Eye (tissue), 1 donor: ENCODE results near the gene SLC25A42.
"Not testable (repeated sequence)": the region's sequence is repeated elsewhere in the genome, so short reads cannot be mapped to it uniquely, and the experiment has no call there.

Experiments
- DNase-seq: peaks from one replicate; pipeline ENCODE4 v3.0.0-alpha.2; 2015

SLC25A42 gene, protein sequence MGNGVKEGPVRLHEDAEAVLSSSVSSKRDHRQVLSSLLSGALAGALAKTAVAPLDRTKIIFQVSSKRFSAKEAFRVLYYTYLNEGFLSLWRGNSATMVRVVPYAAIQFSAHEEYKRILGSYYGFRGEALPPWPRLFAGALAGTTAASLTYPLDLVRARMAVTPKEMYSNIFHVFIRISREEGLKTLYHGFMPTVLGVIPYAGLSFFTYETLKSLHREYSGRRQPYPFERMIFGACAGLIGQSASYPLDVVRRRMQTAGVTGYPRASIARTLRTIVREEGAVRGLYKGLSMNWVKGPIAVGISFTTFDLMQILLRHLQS

GRCh38 chr19:19063183-19064097 is at the start of gene SLC25A42:
Gene SLC25A42, plus strand, starts transcription at chr19:19063994. Its CDS starts 32,131 bp downstream, at chr19:19096125.
- peak; percentile 100 for DNase-seq

DNA sequence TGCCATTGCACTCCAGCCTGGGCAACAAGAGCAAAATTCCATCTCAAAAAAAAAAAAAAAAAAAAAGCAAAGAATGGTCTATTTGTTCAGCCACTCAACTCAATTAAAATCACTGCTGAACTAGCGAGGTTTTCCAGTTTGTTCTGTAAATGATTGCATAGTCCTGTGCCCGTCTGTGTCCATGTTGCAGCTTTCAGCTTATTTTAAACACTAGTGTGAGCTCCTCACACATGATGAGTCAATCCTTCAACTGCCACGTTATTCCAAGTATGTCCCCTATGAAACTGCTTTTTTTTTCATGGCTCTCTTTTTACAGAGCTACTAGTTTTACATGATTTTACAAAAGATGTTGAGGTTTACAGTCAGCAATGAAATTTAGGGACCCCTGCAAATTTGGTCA is 42.7 kb upstream of the SLC25A42 start:
- no peak for DNase-seq

GRCh38 chr19:19022380-19022961 is 41.3 kb upstream of the SLC25A42 start:
- no peak for DNase-seq

- DNase-seq, result not testable (repeated sequence)
These were observed 40.4 kb upstream of the SLC25A42 start for GRCh38 chr19:19023376-19023775.

- DNase-seq, result no peak
These were observed 37.9 kb upstream of the SLC25A42 start for GRCh38 chr19:19025861-19026260.

- DNase-seq, result peak; percentile 8
These were observed 37.4 kb upstream of the SLC25A42 start for GRCh38 chr19:19026299-19026971.

- no peak for DNase-seq
These were observed 36.6 kb upstream of the SLC25A42 start for GRCh38 chr19:19027228-19027627.

GRCh38 chr19:19028526-19028925 is 35.3 kb upstream of the SLC25A42 start:
- DNase-seq, result no peak

DNA sequence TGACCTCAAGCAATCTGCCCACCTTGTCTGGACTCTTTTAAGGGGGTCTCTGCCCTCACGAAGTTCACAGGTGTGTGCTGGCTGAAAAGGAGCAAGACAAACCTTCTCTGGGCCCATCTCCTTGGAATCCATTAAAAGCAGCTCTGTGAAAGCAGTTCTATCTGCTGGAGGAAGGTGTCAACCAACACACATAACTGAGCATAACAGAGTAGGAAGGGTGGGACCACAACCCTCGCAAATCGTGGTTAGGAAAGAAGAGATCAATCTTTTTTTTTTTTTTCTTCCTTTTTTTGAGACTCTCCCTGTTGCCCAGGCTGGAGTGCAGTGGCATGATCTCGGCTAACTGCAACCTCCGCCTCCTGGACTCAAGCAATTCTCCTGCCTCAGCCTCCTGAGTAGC is 31.9 kb upstream of the SLC25A42 start:
- DNase-seq, result no peak

DNA sequence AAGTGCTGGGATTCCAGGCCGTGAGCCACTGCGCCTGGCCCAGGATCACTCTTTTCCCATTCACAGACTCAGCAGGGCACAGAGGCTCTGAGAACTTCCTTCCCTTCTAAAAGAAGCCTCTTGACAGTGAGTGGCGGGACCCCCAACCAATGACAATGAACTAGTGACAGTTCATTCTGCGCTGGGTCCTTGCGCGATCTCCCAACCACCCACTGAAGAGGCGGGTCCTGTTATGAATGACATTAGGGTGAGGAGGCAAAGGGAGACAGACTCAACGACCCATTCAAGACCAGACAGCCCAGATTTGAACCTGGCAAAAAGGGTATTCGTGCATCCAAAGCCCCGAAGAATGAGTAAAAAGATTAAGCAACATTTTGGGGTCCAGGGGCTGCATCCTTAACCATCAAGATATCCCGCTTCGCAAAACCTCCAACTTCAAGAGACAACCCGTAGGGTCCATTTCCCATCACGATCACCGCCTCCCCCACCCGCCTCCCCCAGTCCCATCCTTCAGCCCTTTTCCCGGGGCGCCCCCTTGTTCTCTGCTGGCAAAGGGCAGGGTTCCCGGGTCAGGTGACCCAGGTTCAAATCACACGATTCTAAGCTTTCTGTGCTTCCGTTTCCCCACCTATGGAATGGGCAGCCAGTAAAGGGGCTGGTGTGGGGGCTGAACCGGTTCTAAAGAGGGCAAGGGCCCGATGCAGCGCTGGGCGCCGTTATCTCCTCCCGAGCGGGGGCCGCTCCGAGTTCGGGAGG is 31.2 kb upstream of the SLC25A42 start:
- DNase-seq, result peak; percentile 97

DNA sequence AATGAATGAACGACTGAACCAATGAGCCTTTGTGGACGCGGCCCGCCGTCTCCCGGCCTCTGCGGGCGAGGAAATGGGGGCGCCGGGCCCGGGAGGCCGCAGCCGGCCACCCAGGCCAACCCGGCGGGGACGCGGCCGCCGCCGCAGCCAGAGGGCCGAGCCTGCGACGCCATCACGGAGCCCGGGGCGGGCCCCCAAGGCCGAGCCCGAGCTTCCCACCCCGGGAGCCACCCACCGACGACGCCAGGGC is 30.7 kb upstream of the SLC25A42 start:
- DNase-seq, result no peak

DNA sequence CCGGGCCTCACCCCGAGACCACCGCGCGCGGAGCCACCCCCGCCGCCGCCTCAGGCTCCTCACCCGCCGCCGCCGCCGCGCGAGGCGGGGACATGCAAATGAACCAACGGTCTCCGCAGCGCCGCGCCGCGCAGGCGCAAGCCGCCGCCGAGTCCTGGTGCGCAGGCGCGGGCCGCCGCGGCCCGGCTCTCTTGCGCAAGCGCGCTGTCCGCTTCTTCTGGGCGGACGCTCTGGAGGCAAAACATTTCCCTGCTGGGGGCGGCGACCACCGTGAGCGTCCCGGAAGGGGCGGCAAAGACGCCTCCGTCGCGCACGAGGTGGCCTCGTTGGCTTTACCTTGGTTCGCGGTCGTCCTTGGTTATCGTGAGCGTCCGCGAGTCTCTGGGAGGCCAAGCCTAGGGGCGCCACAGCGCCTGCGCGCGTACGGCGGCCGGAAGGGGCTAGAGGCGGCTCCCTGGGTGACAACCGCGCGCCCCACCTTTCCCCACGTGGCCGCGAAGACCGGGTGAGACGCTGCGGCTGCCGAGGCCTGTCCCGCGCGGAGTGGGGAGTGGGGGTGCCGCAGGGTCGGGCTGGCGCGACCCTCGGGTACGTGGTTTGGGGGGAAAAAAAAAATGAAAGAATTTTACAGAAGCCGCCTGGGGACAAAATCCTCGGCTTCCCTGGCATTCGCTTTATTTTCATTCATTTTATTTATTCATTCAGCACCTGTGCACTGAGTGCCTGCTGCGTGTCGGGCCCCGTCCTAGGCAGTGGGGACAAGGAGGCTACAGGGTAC is 30.2 kb upstream of the SLC25A42 start, which contains the start of the genes ARMC6 and SUGP2:
Gene ARMC6, plus strand, starts transcription at position 178 of the 778 bp plus-strand sequence. CDS start 607 bp downstream, outside the sequence.
Gene SUGP2, minus strand, starts transcription at position 92 of the 778 bp plus-strand sequence. CDS start 2,446 bp downstream, outside the sequence.
- peak; percentile 95 for DNase-seq

DNA sequence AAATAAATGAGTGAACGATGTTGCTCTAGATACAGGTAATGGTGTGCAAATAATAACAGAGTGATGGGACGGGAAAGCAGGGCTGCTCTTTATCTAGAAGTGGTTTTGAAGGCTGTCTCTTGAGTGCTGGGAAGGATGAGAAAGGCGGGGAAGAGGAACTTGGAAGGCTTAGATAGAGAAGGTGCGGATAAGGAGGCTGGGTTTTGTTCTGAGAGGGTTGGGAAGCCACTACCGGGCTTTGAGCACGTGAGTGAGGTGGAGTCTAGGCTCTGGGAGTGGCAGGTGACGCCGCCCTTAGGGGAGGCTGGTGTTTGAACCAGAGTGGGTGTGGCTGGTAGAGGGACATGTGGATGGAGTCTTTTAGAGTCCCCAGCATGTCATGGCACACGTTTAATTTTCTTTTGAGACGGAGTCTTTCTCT is 29.6 kb upstream of the SLC25A42 start:
- peak; percentile 56 for DNase-seq

DNA sequence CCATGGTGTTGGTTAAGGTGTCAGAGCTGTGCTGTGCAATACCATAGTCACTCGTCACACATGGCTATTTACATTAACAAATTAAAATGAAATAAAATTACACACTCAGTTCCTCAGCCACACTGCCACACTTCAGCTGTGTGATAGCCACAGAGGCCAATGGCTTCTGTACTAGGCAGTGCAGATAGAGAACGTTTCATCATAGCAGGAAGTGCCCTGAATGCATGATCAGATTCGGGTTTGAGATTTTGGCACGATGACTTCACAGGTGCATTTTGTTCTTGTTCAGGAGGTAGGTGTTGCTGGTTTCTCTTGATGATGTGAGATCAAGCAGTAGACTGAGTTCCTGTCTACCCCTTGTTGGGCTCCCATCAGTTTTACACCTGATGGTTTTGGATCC is 23.9 kb upstream of the SLC25A42 start:
- no peak for DNase-seq

- DNase-seq, result no peak
These were observed 23.4 kb upstream of the SLC25A42 start for GRCh38 chr19:19040417-19040816.

GRCh38 chr19:19042732-19043280 is 21.0 kb upstream of the SLC25A42 start:
- no peak for DNase-seq

- DNase-seq, result no peak
These were observed 20.3 kb upstream of the SLC25A42 start for GRCh38 chr19:19043481-19043880.

DNA sequence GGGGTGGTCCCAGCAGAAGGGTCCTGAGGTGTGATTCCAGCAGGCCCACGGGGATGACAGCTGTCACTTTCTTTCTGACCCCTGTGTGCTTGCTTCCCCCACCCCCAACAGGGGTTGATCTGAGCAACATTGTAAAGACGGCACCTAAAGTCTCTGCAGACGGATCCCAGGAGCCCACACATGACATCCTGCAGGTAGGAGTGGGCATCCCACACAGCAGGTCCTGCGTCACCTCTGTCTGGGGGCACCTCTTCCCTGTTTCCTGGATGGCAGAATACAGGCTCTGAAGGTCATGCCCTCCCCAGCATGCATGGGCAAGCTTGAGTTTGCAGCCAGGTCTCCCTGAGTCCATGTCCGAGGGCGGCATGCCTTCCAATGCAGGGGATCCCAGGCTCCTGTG is 19.9 kb upstream of the SLC25A42 start:
- DNase-seq, result no peak

GRCh38 chr19:19049406-19049805 is 14.4 kb upstream of the SLC25A42 start:
- no peak for DNase-seq

GRCh38 chr19:19050104-19050503 is 13.7 kb upstream of the SLC25A42 start:
- no peak for DNase-seq

- no peak for DNase-seq
These were observed 13.1 kb upstream of the SLC25A42 start for GRCh38 chr19:19050731-19051130.
